ENCODE measurements around the gene ARHGAP6. TPM values are rescaled to one million over a fixed set of nuclear protein-coding genes. Genes with fewer than 3 reads are reported as not detected.

Gene ARHGAP6
- total and polyA plus RNA-seq, 2 of the 4 experiments (the other 2 are of a cell fraction), result 1.4 to 1.8 TPM

DNA sequence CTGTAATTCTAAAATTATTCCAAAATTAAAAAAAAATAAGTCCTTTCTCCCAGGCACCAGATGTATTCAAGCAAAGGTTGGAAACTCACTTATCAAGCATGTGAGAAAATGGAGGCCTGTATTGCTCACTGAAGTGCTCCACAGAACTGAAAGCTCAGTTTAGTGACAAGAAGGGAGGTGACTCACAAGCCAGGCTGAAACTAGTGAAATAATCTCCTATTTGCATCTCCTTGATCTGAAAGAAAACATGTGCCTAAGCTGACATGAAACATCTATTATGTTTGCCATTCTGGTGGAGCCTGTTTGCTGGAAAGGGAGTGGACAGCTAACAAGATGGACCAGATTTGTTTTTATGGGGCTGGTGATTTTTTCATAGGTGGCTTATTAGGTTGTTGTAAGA is 426.5 kb downstream of the ARHGAP6 start:
- Histone ChIP-seq H3K56ac (ENCODE audit: extremely low read depth, insufficient read depth, low read length) (no peak overlapping the region), H4K8ac (ENCODE audit: low read depth in 2 of 2, low read length in 2 of 2) (no peak overlapping the region), H3K4me2 (ENCODE audit: low read depth, low read length) (no peak overlapping the region), H2BK15ac (ENCODE audit: low read depth, low read length) (no peak overlapping the region), H3K27me3 (ENCODE audit: control insufficient read depth, insufficient read depth, low read length) (no peaks in the 10 kb centered on the region), H3K27ac (ENCODE audit: insufficient read depth, low read length) (no peak overlapping the region), H2AK5ac (ENCODE audit: low read depth, low read length) (no peak overlapping the region), H4K91ac (ENCODE audit: insufficient read depth, low read depth, low read length) (no peak overlapping the region), H4K5ac (ENCODE audit: low read depth, low read length) (no peak overlapping the region), H3K18ac (ENCODE audit: low read depth, low read length) (no peak overlapping the region), H3K4me3 (ENCODE audit: insufficient read depth, low read depth, low read length) (no peak overlapping the region), H3K4me1 (ENCODE audit: control insufficient read depth, insufficient read depth, low read length) (no peaks in the 10 kb centered on the region), H3K14ac (replicated peaks; ENCODE audit: low read depth, low read length) (no peak overlapping the region), H3K9me1 (ENCODE audit: insufficient read depth, low read length) (no peaks in the 10 kb centered on the region), H3K9me3 (ENCODE audit: control insufficient read depth, insufficient read depth, low read length) (no peaks in the 10 kb centered on the region), H3K36me3 (ENCODE audit: control insufficient read depth, insufficient read depth, low read length) (no peaks in the 10 kb centered on the region), H2BK120ac (ENCODE audit: low read depth, low read length) (no peak overlapping the region), H3K9ac (ENCODE audit: low read depth, low read length) (no peak overlapping the region), H2BK5ac (ENCODE audit: low read depth, low read length, poor library complexity, severe bottlenecking) (no peak overlapping the region), H2BK20ac (ENCODE audit: low read depth, low read length) (no peak overlapping the region), H4K20me1 (ENCODE audit: insufficient read depth, low read length) (no peaks in the 10 kb centered on the region), H3K23ac (ENCODE audit: low read depth, low read length) (no peak overlapping the region), H3K4ac (ENCODE audit: low read depth, low read length) (no peak overlapping the region), H2AK9ac (replicated peaks; ENCODE audit: low read depth, low read length, poor library complexity) (no peak overlapping the region), H2AFZ (replicated peaks; ENCODE audit: low read length, poor library complexity) (no peak overlapping the region), H3K79me1 (ENCODE audit: low read depth in 1 of 2, low read length in 2 of 2) (no peaks in the 10 kb centered on the region)
- dilution Hi-C loops (cut with HindIII; ENCODE audit: low sequenced_read_pairs, unreplicated experiment), result no loop called here
- intact Hi-C loops (cut with micrococcal nuclease), result no loop called here
- peak; percentile 77 for DNase-seq
- POLR2A ChIA-PET (ENCODE audit: unreplicated experiment), result no interaction called here
- in situ Hi-C loops (cut with MboI; ENCODE audit: low sequenced_read_pairs), result no loop called here
- CTCF ChIA-PET, result no interaction called here
- no TSS peak for BruUV-seq (replicated peaks)
- no peak for TF ChIP-seq RAD21 (IDR thresholded peaks at IDR 0.05; ENCODE audit: low read length)
- TF ChIP-seq, protein P1, sequence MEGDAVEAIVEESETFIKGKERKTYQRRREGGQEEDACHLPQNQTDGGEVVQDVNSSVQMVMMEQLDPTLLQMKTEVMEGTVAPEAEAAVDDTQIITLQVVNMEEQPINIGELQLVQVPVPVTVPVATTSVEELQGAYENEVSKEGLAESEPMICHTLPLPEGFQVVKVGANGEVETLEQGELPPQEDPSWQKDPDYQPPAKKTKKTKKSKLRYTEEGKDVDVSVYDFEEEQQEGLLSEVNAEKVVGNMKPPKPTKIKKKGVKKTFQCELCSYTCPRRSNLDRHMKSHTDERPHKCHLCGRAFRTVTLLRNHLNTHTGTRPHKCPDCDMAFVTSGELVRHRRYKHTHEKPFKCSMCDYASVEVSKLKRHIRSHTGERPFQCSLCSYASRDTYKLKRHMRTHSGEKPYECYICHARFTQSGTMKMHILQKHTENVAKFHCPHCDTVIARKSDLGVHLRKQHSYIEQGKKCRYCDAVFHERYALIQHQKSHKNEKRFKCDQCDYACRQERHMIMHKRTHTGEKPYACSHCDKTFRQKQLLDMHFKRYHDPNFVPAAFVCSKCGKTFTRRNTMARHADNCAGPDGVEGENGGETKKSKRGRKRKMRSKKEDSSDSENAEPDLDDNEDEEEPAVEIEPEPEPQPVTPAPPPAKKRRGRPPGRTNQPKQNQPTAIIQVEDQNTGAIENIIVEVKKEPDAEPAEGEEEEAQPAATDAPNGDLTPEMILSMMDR (conservative IDR thresholded peaks at IDR 0.05; ENCODE audit: low read depth, low read length), result no peak
- no peak for TF ChIP-seq USF2 (IDR thresholded peaks at IDR 0.05; ENCODE audit: low read depth, low read length)
- TF ChIP-seq POLR2A (IDR thresholded peaks at IDR 0.05; ENCODE audit: low read depth, low read length), result no peak
- TF ChIP-seq CEBPB (IDR thresholded peaks at IDR 0.05; ENCODE audit: low read depth, low read length), result no peak
- no peak for TF ChIP-seq FOS (IDR thresholded peaks at IDR 0.05; ENCODE audit: low read depth, low read length)
- no peak for TF ChIP-seq ELK1 (IDR thresholded peaks at IDR 0.05; ENCODE audit: borderline replicate concordance, low read depth, low read length)
- TF ChIP-seq MAFK (IDR thresholded peaks at IDR 0.05; ENCODE audit: low read depth, low read length), result no peak
- TF ChIP-seq NFE2L2 (IDR thresholded peaks at IDR 0.05; ENCODE audit: low read depth, low read length), result no peak
- TF ChIP-seq MXI1 (IDR thresholded peaks at IDR 0.05; ENCODE audit: borderline replicate concordance, low read depth, low read length), result no peak
- no peak for TF ChIP-seq SMC3 (IDR thresholded peaks at IDR 0.05; ENCODE audit: low read depth, low read length)
- no peak for TF ChIP-seq BHLHE40 (IDR thresholded peaks at IDR 0.05; ENCODE audit: low read depth, low read length)
- TF ChIP-seq RCOR1 (IDR thresholded peaks at IDR 0.05; ENCODE audit: insufficient replicate concordance, low read length), result no peak
- no peak for TF ChIP-seq RFX5 (IDR thresholded peaks at IDR 0.05; ENCODE audit: low read depth, low read length)
- TF ChIP-seq MAZ (IDR thresholded peaks at IDR 0.05; ENCODE audit: borderline replicate concordance, low read depth, low read length), result no peak
- TF ChIP-seq CHD1 (IDR thresholded peaks at IDR 0.05; ENCODE audit: low read depth, low read length), result no peak
- ATAC-seq (ENCODE audit: low read depth), result peak; percentile 78
